Measurements from ENCODE around the gene NECAB2. TPM values are rescaled to one million over a fixed set of nuclear protein-coding genes. Genes with fewer than 3 reads are reported as not detected.
A peak's percentile ranks its signal among the peaks of the same experiment; 100 is the strongest.
"Not testable (repeated sequence)": the region's sequence is repeated elsewhere in the genome, so short reads cannot be mapped to it uniquely, and the experiment has no call there.

The NECAB2 gene
- total RNA-seq, 1 experiment from 2014 or later, result 0.55 TPM

- Histone ChIP-seq H3K36me3 (replicated peaks; ENCODE audit: control insufficient read depth, insufficient read depth, low read length) (no peaks in the 10 kb centered on the region; the same call in 1 of the 2 replicates), H3K4me3 (ENCODE audit: insufficient read depth, low read depth, low read length) (no peak overlapping the region), H3K27me3 (ENCODE audit: control insufficient read depth, insufficient read depth, low read length) (no peaks in the 10 kb centered on the region)
- DNase-seq, result no peak
Measured at GRCh38 chr16:83932955-83933673, 34.9 kb upstream of the NECAB2 start.

- Histone ChIP-seq H3K27me3 (ENCODE audit: control insufficient read depth, insufficient read depth, low read length) (no peaks in the 10 kb centered on the region), H3K36me3 (replicated peaks; ENCODE audit: control insufficient read depth, insufficient read depth, low read length) (no peaks in the 10 kb centered on the region), H3K4me3 (ENCODE audit: insufficient read depth, low read depth, low read length) (no peak overlapping the region)
- DNase-seq, result no peak
Measured at GRCh38 chr16:83933885-83934683, 34.0 kb upstream of the NECAB2 start.

GRCh38 chr16:83934684-83934977, 33.4 kb upstream of the NECAB2 start:
- no peaks in the 10 kb centered on the region for H3K36me3 ChIP-seq (replicated peaks; ENCODE audit: control insufficient read depth, insufficient read depth, low read length)
- H3K27me3 ChIP-seq (ENCODE audit: control insufficient read depth, insufficient read depth, low read length), result no peaks in the 10 kb centered on the region
- H3K4me3 ChIP-seq (ENCODE audit: insufficient read depth, low read depth, low read length), result no peak overlapping the region
- DNase-seq, result no peak

- no peak overlapping the region for H3K4me3 ChIP-seq (ENCODE audit: insufficient read depth, low read depth, low read length)
- H3K36me3 ChIP-seq (replicated peaks; ENCODE audit: control insufficient read depth, insufficient read depth, low read length), result no peaks in the 10 kb centered on the region
- no peaks in the 10 kb centered on the region for H3K27me3 ChIP-seq (ENCODE audit: control insufficient read depth, insufficient read depth, low read length)
- no peak for DNase-seq
Measured at GRCh38 chr16:83935005-83935857, 32.8 kb upstream of the NECAB2 start.

- Histone ChIP-seq H3K4me3 (ENCODE audit: insufficient read depth, low read depth, low read length) (no peak overlapping the region), H3K27me3 (ENCODE audit: control insufficient read depth, insufficient read depth, low read length) (no peaks in the 10 kb centered on the region), H3K36me3 (replicated peaks; ENCODE audit: control insufficient read depth, insufficient read depth, low read length) (no peaks in the 10 kb centered on the region)
- no peak for DNase-seq
Measured at GRCh38 chr16:83935858-83936255, 32.2 kb upstream of the NECAB2 start.

- no peaks in the 10 kb centered on the region for H3K36me3 ChIP-seq (replicated peaks; ENCODE audit: control insufficient read depth, insufficient read depth, low read length)
- DNase-seq, result no peak
- no peaks in the 10 kb centered on the region for H3K27me3 ChIP-seq (ENCODE audit: control insufficient read depth, insufficient read depth, low read length)
- no peak overlapping the region for H3K4me3 ChIP-seq (ENCODE audit: insufficient read depth, low read depth, low read length)
Measured at GRCh38 chr16:83936581-83937165, 31.4 kb upstream of the NECAB2 start.

- no peak for DNase-seq
- no peaks in the 10 kb centered on the region for H3K36me3 ChIP-seq (replicated peaks; ENCODE audit: control insufficient read depth, insufficient read depth, low read length)
- H3K27me3 ChIP-seq (ENCODE audit: control insufficient read depth, insufficient read depth, low read length), result no peaks in the 10 kb centered on the region
- H3K4me3 ChIP-seq (ENCODE audit: insufficient read depth, low read depth, low read length), result no peak overlapping the region
Measured at GRCh38 chr16:83937267-83937666, 30.8 kb upstream of the NECAB2 start.

- Histone ChIP-seq H3K4me3 (ENCODE audit: insufficient read depth, low read depth, low read length) (no peak overlapping the region), H3K27me3 (ENCODE audit: control insufficient read depth, insufficient read depth, low read length) (no peaks in the 10 kb centered on the region), H3K36me3 (replicated peaks; ENCODE audit: control insufficient read depth, insufficient read depth, low read length) (no peaks in the 10 kb centered on the region)
- DNase-seq, result no peak
Measured at GRCh38 chr16:83937922-83938885, 29.8 kb upstream of the NECAB2 start.

- no peak overlapping the region for H3K4me3 ChIP-seq (ENCODE audit: insufficient read depth, low read depth, low read length)
- DNase-seq, result no peak
- H3K36me3 ChIP-seq (replicated peaks; ENCODE audit: control insufficient read depth, insufficient read depth, low read length), result no peaks in the 10 kb centered on the region
- H3K27me3 ChIP-seq (ENCODE audit: control insufficient read depth, insufficient read depth, low read length), result no peaks in the 10 kb centered on the region
Measured at GRCh38 chr16:83939266-83939855, 28.7 kb upstream of the NECAB2 start.

GRCh38 chr16:83940119-83940518, 27.9 kb upstream of the NECAB2 start:
- no peak for DNase-seq
- Histone ChIP-seq H3K4me3 (ENCODE audit: insufficient read depth, low read depth, low read length) (no peak overlapping the region), H3K36me3 (replicated peaks; ENCODE audit: control insufficient read depth, insufficient read depth, low read length) (no peaks in the 10 kb centered on the region), H3K27me3 (ENCODE audit: control insufficient read depth, insufficient read depth, low read length) (no peaks in the 10 kb centered on the region)

- Histone ChIP-seq H3K36me3 (replicated peaks; ENCODE audit: control insufficient read depth, insufficient read depth, low read length) (no peaks in the 10 kb centered on the region), H3K4me3 (ENCODE audit: insufficient read depth, low read depth, low read length) (no peak overlapping the region), H3K27me3 (ENCODE audit: control insufficient read depth, insufficient read depth, low read length) (no peaks in the 10 kb centered on the region)
- peak; percentile 78 for DNase-seq
Measured at GRCh38 chr16:83940630-83941378, 27.2 kb upstream of the NECAB2 start.

GRCh38 chr16:83941546-83941945, 26.5 kb upstream of the NECAB2 start:
- not testable (repeated sequence) for H3K4me3 ChIP-seq (ENCODE audit: insufficient read depth, low read depth, low read length)

GRCh38 chr16:83942074-83942473, 26.0 kb upstream of the NECAB2 start:
- H3K4me3 ChIP-seq (ENCODE audit: insufficient read depth, low read depth, low read length), result no peak overlapping the region
- no peaks in the 10 kb centered on the region for H3K36me3 ChIP-seq (replicated peaks; ENCODE audit: control insufficient read depth, insufficient read depth, low read length)
- no peak for DNase-seq
- H3K27me3 ChIP-seq (ENCODE audit: control insufficient read depth, insufficient read depth, low read length), result no peaks in the 10 kb centered on the region

More at GRCh38 chr16:83941546-83941945, 26.5 kb upstream of the NECAB2 start:
- not testable (repeated sequence) for DNase-seq; H3K36me3 ChIP-seq (replicated peaks; ENCODE audit: control insufficient read depth, insufficient read depth, low read length); H3K27me3 ChIP-seq (ENCODE audit: control insufficient read depth, insufficient read depth, low read length)

Data from H7 (cell line).